Trophoblast cell (in vitro differentiated cells and primary cell): Measurements from ENCODE around the gene GLB1L.

Source experiments
- DNase-seq, 2 donors: peaks; one replicate each; pipeline ENCODE4 v3.0.0-alpha.2; 2016
- H2AFZ ChIP-seq: 2 replicates; pipeline ENCODE4 v1.6.1; 2013; ENCODE audit warnings: low read length, moderate library complexity, mild to moderate bottlenecking; ENCODE audit not compliant: insufficient read depth, poor library complexity
- H2AK5ac ChIP-seq: 2 replicates; pipeline ENCODE4 v1.6.1; 2013; ENCODE audit warnings: mild to moderate bottlenecking, low read length
- H2BK120ac ChIP-seq: 2 replicates; pipeline ENCODE4 v1.6.1; 2013; ENCODE audit warnings: low read length, mild to moderate bottlenecking, moderate library complexity; ENCODE audit not compliant: insufficient read depth, poor library complexity
- H2BK12ac ChIP-seq: 2 replicates; pipeline ENCODE4 v1.6.1; 2013; ENCODE audit warnings: mild to moderate bottlenecking, low read length, moderate library complexity
- H2BK5ac ChIP-seq: 2 replicates; pipeline ENCODE4 v1.6.1; 2013; ENCODE audit warnings: low read length, low read depth, moderate library complexity, mild to moderate bottlenecking; ENCODE audit not compliant: poor library complexity
- H3K14ac ChIP-seq: 2 replicates; pipeline ENCODE4 v1.6.1; 2013; ENCODE audit warnings: mild to moderate bottlenecking, low read length
- H3K18ac ChIP-seq: 2 replicates; pipeline ENCODE4 v1.6.1; 2013; ENCODE audit warnings: mild to moderate bottlenecking, low read length
- H3K23ac ChIP-seq: 2 replicates; pipeline ENCODE4 v1.6.1; 2013; ENCODE audit warnings: low read length
- H3K27ac ChIP-seq: 2 replicates; pipeline ENCODE4 v1.5.1; 2013; ENCODE audit warnings: low read depth, mild to moderate bottlenecking, inconsistent platforms, low read length, moderate library complexity
- H3K27me3 ChIP-seq: 2 replicates; pipeline ENCODE4 v1.6.1; 2013; ENCODE audit warnings: inconsistent platforms, mild to moderate bottlenecking, low read length, moderate library complexity; ENCODE audit not compliant: insufficient read depth
- H3K36me3 ChIP-seq, 2 experiments: 1 replicate in 1 of 2; 2 replicates in 1 of 2; pipeline ENCODE4 v1.6.1; 2013; ENCODE audit warnings: low read length in 2 of 2, mild to moderate bottlenecking in 2 of 2, moderate library complexity in 1 of 2; ENCODE audit not compliant: insufficient read depth in 2 of 2, control insufficient read depth in 1 of 2
- H3K4ac ChIP-seq: 2 replicates; pipeline ENCODE4 v1.6.1; 2013; ENCODE audit warnings: low read depth, mild to moderate bottlenecking, low read length, moderate library complexity
- H3K4me1 ChIP-seq, 2 experiments: 1 replicate in 1 of 2; 2 replicates in 1 of 2; pipeline ENCODE4 v1.6.1; 2013; ENCODE audit warnings: low read length in 2 of 2, mild to moderate bottlenecking in 2 of 2, moderate library complexity in 1 of 2; ENCODE audit not compliant: insufficient read depth in 2 of 2, control insufficient read depth in 1 of 2
- H3K4me2 ChIP-seq: 2 replicates; pipeline ENCODE4 v1.6.1; 2013; ENCODE audit warnings: inconsistent platforms, mild to moderate bottlenecking, low read length, moderate library complexity
- H3K4me3 ChIP-seq: 2 replicates; pipeline ENCODE4 v1.5.1; 2013; ENCODE audit warnings: mild to moderate bottlenecking, low read depth, low read length, inconsistent platforms
- H3K79me1 ChIP-seq: one replicate; pipeline ENCODE4 v1.6.1; 2013; ENCODE audit warnings: low read length
- H3K79me2 ChIP-seq: 2 replicates; pipeline ENCODE4 v1.6.1; 2013; ENCODE audit warnings: low read length, mild to moderate bottlenecking; ENCODE audit not compliant: control insufficient read depth, insufficient read depth, poor library complexity
- H3K9ac ChIP-seq: 2 replicates; pipeline ENCODE4 v1.6.1; 2013; ENCODE audit warnings: mild to moderate bottlenecking, low read length
- H3K9me3 ChIP-seq: 2 replicates; pipeline ENCODE4 v1.6.1; 2013; ENCODE audit warnings: low read depth, mild to moderate bottlenecking, control low read depth, inconsistent platforms, low read length; ENCODE audit not compliant: insufficient read depth
- H4K12ac ChIP-seq: 2 replicates; pipeline ENCODE4 v1.6.1; 2013; ENCODE audit warnings: low read depth, mild to moderate bottlenecking, low read length, moderate library complexity
- H4K8ac ChIP-seq: 2 replicates; pipeline ENCODE4 v1.6.1; 2013; ENCODE audit warnings: low read depth, mild to moderate bottlenecking, low read length, moderate library complexity
- H4K91ac ChIP-seq: one replicate; pipeline ENCODE4 v1.6.1; 2013; ENCODE audit warnings: low read depth, mild to moderate bottlenecking, low read length, moderate library complexity
- WGBS: extraction: QIAGEN DNeasy Blood & Tissue Kit; methylation state at CpG from one replicate; pipeline ENCODE4 v1.1.7; 2013; ENCODE audit warnings: missing lambda C conversion rate; ENCODE audit not compliant: insufficient read length, insufficient coverage; ENCODE audit errors: extremely low coverage; 5-methylcytosine and 5-hydroxymethylcytosine counted together

Gene GLB1L

GRCh38 chr2:219291910-219292490 lies 46.8 kb upstream of the GLB1L start:
- H3K9me3 ChIP-seq = no peaks in the 10 kb centered on the region
- H3K23ac ChIP-seq = no peak overlapping the region
- no peak overlapping the region for H2BK120ac ChIP-seq
- H3K9ac ChIP-seq = no peak overlapping the region
- no peak overlapping the region for H2AK5ac ChIP-seq
- H3K36me3 ChIP-seq = no peaks in the 10 kb centered on the region
- H3K79me1 ChIP-seq = peaks cover 9% of the 10 kb centered on the region
- no peaks in the 10 kb centered on the region for H3K27me3 ChIP-seq
- H4K12ac ChIP-seq = no peak overlapping the region
- no peak overlapping the region for H3K4me3 ChIP-seq
- H2AFZ ChIP-seq = no peak overlapping the region
- no peaks in the 10 kb centered on the region for H3K79me2 ChIP-seq
- no peak overlapping the region for H3K4ac ChIP-seq
- H3K4me1 ChIP-seq = peaks cover 11 to 14% of the 10 kb centered on the region in 2 experiments
- WGBS = no CpG with 5 or more reads among the region's 4 CpGs
- no peak for DNase-seq
- H3K4me2 ChIP-seq = no peak overlapping the region
- H4K8ac ChIP-seq = no peak overlapping the region
- H3K14ac ChIP-seq = no peak overlapping the region
- no peak overlapping the region for H4K91ac ChIP-seq
- H2BK12ac ChIP-seq = no peak overlapping the region
- H3K27ac ChIP-seq = no peak overlapping the region
- H2BK5ac ChIP-seq = no peak overlapping the region
- no peak overlapping the region for H3K18ac ChIP-seq

GRCh38 chr2:219291394-219291793 lies 46.1 kb upstream of the GLB1L start:
- Histone ChIP-seq H3K27ac (no peak overlapping the region), H3K14ac (no peak overlapping the region), H3K18ac (no peak overlapping the region), H2BK5ac (no peak overlapping the region), H2AK5ac (no peak overlapping the region), H3K9ac (no peak overlapping the region), H3K27me3 (no peaks in the 10 kb centered on the region), H4K12ac (no peak overlapping the region), H3K4me2 (no peak overlapping the region), H3K79me2 (peaks cover 2% of the 10 kb centered on the region), H3K9me3 (no peaks in the 10 kb centered on the region), H4K8ac (no peak overlapping the region), H2BK120ac (no peak overlapping the region), H2AFZ (no peak overlapping the region), H3K4ac (no peak overlapping the region), H2BK12ac (no peak overlapping the region), H3K4me3 (no peak overlapping the region), H4K91ac (no peak overlapping the region), H3K36me3 (peaks cover 0 to 2% of the 10 kb centered on the region in 2 experiments), H3K4me1 (peaks cover 16 to 20% of the 10 kb centered on the region in 2 experiments), H3K79me1 (peaks cover 12% of the 10 kb centered on the region), H3K23ac (no peak overlapping the region)
- no CpG with 5 or more reads among the region's 7 CpGs for WGBS
- no peak for DNase-seq

DNA sequence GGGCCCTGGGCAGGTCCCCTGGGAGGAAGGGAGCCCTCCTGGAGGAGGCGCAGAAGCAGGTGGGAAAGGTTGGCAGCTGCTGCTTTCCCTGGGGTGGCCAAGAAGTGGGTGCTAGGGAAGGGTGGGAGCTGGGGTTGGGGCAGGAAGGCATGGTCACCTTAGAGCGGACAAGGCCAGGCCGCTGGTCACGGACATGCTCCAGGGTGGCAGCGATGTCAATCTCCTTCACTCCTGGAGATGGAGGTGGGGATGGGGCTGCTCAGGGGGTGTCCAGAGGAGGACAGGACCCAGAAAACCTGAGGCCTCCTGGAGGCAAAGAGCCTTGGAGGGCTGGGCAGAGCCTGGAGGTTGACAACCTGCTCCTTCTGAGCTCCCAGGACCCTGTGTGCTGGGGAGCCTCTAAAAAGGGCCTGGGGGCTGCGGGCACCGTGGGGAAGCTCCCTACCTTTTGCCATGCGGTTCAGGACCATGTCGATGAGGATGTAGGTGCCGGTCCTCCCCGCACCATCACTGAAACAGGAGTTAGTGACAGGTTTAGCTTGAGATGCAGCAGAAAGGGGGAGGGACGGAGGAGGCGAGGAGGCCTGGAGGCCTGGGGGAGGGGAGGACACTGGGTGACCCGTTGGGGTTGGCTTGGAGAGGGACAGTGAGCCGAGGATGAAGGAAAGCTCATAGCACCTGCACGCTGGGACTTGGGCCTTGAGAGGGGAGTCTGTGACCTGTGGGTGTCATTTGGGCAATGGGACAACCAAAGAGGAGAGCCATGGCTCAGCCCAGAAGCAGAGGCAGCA lies 45.3 kb upstream of the GLB1L start:
- Histone ChIP-seq H3K4ac (no peak overlapping the region), H2BK120ac (no peak overlapping the region), H3K4me3 (no peak overlapping the region), H3K9ac (no peak overlapping the region), H2BK5ac (no peak overlapping the region), H3K9me3 (no peaks in the 10 kb centered on the region), H2BK12ac (no peak overlapping the region), H3K36me3 (peaks cover 2 to 6% of the 10 kb centered on the region in 2 experiments), H3K4me2 (no peak overlapping the region), H2AFZ (no peak overlapping the region), H2AK5ac (no peak overlapping the region), H3K27ac (no peak overlapping the region), H3K18ac (no peak overlapping the region), H3K4me1 (peaks cover 18 to 23% of the 10 kb centered on the region in 2 experiments), H3K79me1 (peaks cover 15% of the 10 kb centered on the region), H4K91ac (no peak overlapping the region), H4K12ac (no peak overlapping the region), H3K79me2 (peaks cover 3% of the 10 kb centered on the region), H3K23ac (no peak overlapping the region), H3K27me3 (no peaks in the 10 kb centered on the region), H4K8ac (no peak overlapping the region), H3K14ac (no peak overlapping the region)
- no CpG with 5 or more reads among the region's 16 CpGs for WGBS
- DNase-seq = no peak

DNA sequence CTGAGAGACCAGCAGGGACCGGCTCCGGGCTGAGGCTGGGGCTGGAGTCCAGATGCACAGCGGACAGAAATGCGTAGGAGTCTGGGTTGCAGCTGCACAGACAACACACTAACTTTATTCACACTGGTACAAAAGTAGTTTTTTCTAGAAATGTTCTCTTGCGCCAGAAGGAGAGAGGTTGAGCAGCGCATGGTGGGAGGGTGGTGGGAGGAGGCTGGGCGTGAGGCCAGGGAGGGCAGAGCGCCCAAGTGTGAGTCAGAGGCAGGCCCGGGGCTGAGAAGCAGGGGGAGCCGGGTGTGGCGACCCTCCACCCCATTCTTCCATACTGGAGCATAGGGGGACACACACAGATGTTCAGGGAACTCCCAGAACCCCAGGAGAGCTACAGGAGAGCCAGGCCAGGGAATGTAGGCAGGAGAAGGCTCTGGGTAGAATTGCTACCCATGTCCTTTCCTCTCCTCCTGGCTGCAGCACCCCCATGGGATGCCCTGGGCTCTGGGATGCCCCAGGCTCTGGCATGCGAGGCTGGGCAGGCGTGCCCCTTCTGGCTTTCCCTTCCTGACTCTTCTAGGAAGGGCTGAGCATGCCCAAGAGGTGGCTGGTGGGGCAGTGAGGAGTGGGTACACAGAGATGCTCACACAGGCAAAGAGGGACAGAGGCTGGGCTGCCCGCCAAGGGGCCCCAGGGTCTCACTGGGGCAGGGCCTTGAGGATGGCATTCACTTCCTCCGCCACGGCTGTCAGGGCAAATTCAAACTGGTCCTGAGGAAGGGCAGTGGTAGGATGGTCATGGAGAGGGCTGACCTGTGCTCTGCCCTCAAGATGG lies 44.5 kb upstream of the GLB1L start:
- no peak overlapping the region for H3K4me2 ChIP-seq
- WGBS = no CpG with 5 or more reads among the region's 16 CpGs
- no peak for DNase-seq
- H4K8ac ChIP-seq = no peak overlapping the region
- no peak overlapping the region for H3K23ac ChIP-seq
- no peak overlapping the region for H2AFZ ChIP-seq
- H3K14ac ChIP-seq = no peak overlapping the region
- peaks cover 14 to 22% of the 10 kb centered on the region in 2 experiments for H3K4me1 ChIP-seq
- no peak overlapping the region for H4K12ac ChIP-seq
- no peak overlapping the region for H3K9ac ChIP-seq
- H3K18ac ChIP-seq = no peak overlapping the region
- peaks cover 15% of the 10 kb centered on the region for H3K79me1 ChIP-seq
- H2BK12ac ChIP-seq = no peak overlapping the region
- no peak overlapping the region for H2BK5ac ChIP-seq
- H3K4me3 ChIP-seq = no peak overlapping the region
- no peak overlapping the region for H3K4ac ChIP-seq
- no peaks in the 10 kb centered on the region for H3K27me3 ChIP-seq
- no peaks in the 10 kb centered on the region for H3K9me3 ChIP-seq
- peaks cover 5 to 15% of the 10 kb centered on the region in 2 experiments for H3K36me3 ChIP-seq
- H2BK120ac ChIP-seq = no peak overlapping the region
- no peak overlapping the region for H2AK5ac ChIP-seq
- H4K91ac ChIP-seq = no peak overlapping the region
- H3K27ac ChIP-seq = no peak overlapping the region
- peaks cover 3% of the 10 kb centered on the region for H3K79me2 ChIP-seq
